ENCODE results near the gene RTN4.

DNA sequence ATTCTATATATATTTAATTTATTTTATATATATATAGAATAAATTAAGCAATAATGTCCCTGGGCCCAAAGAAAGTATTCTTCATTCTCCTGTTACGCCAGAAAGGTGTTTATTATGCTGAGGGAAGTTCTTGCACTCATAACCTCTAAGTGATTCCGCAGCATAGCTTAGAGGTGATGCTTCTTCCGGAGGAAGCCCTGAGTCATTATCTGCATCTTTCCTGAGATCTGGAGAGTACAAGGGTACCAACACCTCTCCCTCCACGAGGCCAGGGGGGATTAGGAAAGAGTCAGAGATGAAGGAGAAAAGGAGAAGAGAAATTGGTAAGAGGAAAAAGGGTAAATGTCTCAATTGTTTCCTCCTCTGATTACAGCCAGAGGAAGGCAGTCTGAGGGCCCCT lies 43.1 kb upstream of the RTN4 start:
- TF ChIP-seq POLR2AphosphoS5 (IDR thresholded peaks at IDR 0.05) (no peak), POLR2A (IDR thresholded peaks at IDR 0.05) (no peak), CTCF (IDR thresholded peaks at IDR 0.05) (no peak), EP300 (IDR thresholded peaks at IDR 0.05) (no peak)
